ENCODE results near the gene ARHGEF11.

The ARHGEF11 gene

DNA sequence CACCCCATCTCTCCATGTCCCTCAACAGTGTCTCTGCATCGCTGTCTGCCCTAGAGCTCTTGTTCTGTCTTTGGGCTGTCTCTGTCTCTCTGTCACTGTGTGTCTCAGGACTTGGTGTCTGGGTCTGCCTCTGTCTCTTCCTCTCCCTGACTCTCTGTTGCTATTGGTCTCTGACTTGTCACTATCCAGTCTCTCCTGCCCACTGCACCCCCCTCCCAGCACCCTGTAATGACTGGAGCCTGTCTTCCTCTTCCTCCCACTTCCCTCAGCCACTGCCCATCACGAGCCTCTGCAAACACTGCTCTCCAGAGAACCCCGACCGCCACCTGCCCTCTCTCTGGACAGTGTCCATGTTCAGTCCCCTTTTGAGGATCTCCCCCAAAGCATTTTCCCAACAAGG is 139.9 kb downstream of the ARHGEF11 start:
- WGBS (ENCODE audit: insufficient coverage), result 67% methylated on average over 4 of the region's 4 CpGs
- H3K4me1 ChIP-seq (ENCODE audit: control extremely low read depth in 1 of 4, control insufficient read depth in 4 of 4, insufficient read depth in 4 of 4, low read length in 3 of 4), result peaks cover 0 to 45% (median 14%) of the 10 kb centered on the region in 4 experiments

DNA sequence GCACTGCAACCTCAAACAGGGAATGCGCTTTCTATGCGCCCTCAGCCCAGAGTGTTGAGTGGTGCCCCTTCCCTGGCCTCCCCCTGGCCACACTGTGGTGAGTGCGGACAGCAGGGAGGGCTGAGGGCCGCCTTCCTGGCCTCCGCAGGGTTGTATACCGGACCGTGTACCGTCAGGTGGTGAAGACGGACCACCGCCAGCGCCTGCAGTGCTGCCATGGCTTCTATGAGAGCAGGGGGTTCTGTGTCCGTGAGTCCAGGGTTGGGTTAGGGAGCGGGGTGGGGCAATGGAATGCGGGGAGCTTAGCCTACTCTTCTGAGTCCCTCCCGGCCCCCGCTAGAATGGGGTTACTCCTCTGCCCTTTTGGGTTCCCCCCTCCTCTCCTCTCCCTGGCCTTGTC is 140.4 kb downstream of the ARHGEF11 start:
- no peak overlapping the region for H3K27ac ChIP-seq (ENCODE audit: insufficient read depth in 1 of 2, low read depth in 1 of 2, low read length in 2 of 2, poor library complexity in 1 of 2, severe bottlenecking in 2 of 2)
- 90% methylated on average over 16 of the region's 16 CpGs for WGBS (ENCODE audit: insufficient coverage)

More for the DNA sequence above, 139.9 kb downstream of the ARHGEF11 start:
- ChIA-PET POLR2A (no interaction called here), CTCF (interaction anchor here (1.0 kb wide), 1 partner anchor 8 kb away, joined by 3 read pairs; no protein-coding TSS in a partner anchor)
- Histone ChIP-seq H3K4me3 (ENCODE audit: control insufficient read depth in 1 of 7, extremely low read depth in 1 of 7, insufficient read depth in 4 of 7, low read depth in 2 of 7, low read length in 6 of 7) (no peak overlapping the region), H3K27me3 (replicated peaks in 2 of 5; ENCODE audit: control insufficient read depth in 4 of 5, insufficient read depth in 5 of 5, low read length in 4 of 5) (no peaks in the 10 kb centered on the region), H3K27ac (ENCODE audit: insufficient read depth in 1 of 2, low read depth in 1 of 2, low read length in 2 of 2, poor library complexity in 1 of 2, severe bottlenecking in 2 of 2) (no peak overlapping the region), H3K36me3 (ENCODE audit: control insufficient read depth in 4 of 4, insufficient read depth in 4 of 4, low read length in 3 of 4) (peaks cover 0 to 42% (median 3%) of the 10 kb centered on the region in 4 experiments), H3K9me3 (ENCODE audit: control extremely low read depth in 1 of 5, control insufficient read depth in 4 of 5, insufficient read depth in 2 of 5, low read depth in 1 of 5, low read length in 4 of 5) (no peaks in the 10 kb centered on the region)
- DNase-seq, result no peak

DNA sequence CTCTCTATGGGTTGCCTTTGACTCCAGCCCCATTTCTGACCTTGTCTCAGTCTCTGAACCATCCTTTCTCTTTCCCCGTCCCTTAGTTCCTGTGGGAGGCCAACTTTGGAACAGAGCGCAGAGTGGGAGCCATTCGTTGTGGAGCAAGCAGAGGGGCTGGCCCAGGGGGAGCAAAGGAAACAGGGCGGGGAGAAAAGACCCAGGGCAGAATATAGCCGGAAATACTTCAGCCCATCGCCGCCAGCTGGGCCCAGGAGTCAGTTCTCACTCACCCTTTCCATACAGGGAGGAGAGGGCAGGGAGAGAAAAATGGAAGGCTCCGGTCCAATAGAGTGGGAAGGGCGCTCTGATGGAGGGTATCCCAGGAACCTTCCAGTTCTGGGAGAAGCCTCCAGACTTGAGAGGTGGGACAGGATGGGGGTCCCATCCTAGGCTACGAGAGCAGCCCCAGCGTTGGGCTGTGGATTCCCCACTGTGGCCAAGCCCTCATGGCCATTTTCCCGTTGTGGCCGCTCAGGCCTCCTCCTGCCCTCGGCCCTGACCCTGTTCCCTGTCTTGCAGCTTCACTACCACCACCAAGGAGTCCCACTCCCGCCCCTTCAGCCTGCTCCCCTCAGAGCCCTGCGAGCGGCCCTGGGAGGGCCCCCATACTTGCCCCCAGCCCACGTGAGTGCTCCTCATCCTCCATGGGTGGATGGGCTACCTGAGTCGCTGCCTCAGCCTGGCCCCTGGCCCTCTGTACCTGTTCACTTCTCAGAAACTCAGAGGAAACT is 141.2 kb downstream of the ARHGEF11 start:
- WGBS (ENCODE audit: insufficient coverage), result 95% methylated on average over 13 of the region's 19 CpGs
- POLR2A ChIA-PET, result no interaction called here
- Histone ChIP-seq H3K9me3 (ENCODE audit: control extremely low read depth in 1 of 5, control insufficient read depth in 4 of 5, insufficient read depth in 2 of 5, low read depth in 1 of 5, low read length in 4 of 5) (no peaks in the 10 kb centered on the region), H3K27ac (ENCODE audit: insufficient read depth in 1 of 2, low read depth in 1 of 2, low read length in 2 of 2, poor library complexity in 1 of 2, severe bottlenecking in 2 of 2) (no peak overlapping the region), H3K4me1 (ENCODE audit: control extremely low read depth in 1 of 4, control insufficient read depth in 4 of 4, insufficient read depth in 4 of 4, low read length in 3 of 4) (peaks cover 0 to 52% (median 26%) of the 10 kb centered on the region in 4 experiments), H3K27me3 (replicated peaks in 2 of 5; ENCODE audit: control insufficient read depth in 4 of 5, insufficient read depth in 5 of 5, low read length in 4 of 5) (no peaks in the 10 kb centered on the region), H3K36me3 (ENCODE audit: control insufficient read depth in 4 of 4, insufficient read depth in 4 of 4, low read length in 3 of 4) (peaks cover 0 to 39% (median 3%) of the 10 kb centered on the region in 4 experiments), H3K4me3 (ENCODE audit: control insufficient read depth in 1 of 7, extremely low read depth in 1 of 7, insufficient read depth in 4 of 7, low read depth in 2 of 7, low read length in 6 of 7) (no peak overlapping the region)
- no peak for DNase-seq
- CTCF ChIA-PET, result interaction anchor here (0.9 to 1.6 kb wide), 2 partner anchors 10 to 17 kb away, joined by 3 to 4 read pairs; partner anchors contain the start of gene LRRC71

More for the DNA sequence above, 140.4 kb downstream of the ARHGEF11 start:
- no peaks in the 10 kb centered on the region for H3K27me3 ChIP-seq (replicated peaks in 2 of 5; ENCODE audit: control insufficient read depth in 4 of 5, insufficient read depth in 5 of 5, low read length in 4 of 5)
- H3K4me1 ChIP-seq (ENCODE audit: control extremely low read depth in 1 of 4, control insufficient read depth in 4 of 4, insufficient read depth in 4 of 4, low read length in 3 of 4), result peaks cover 0 to 45% (median 18%) of the 10 kb centered on the region in 4 experiments
- DNase-seq, result no peak
- CTCF ChIA-PET, result interaction anchor here (1.0 to 1.6 kb wide), 2 partner anchors 9 to 16 kb away, joined by 3 read pairs; partner anchors contain the start of gene LRRC71
- H3K9me3 ChIP-seq (ENCODE audit: control extremely low read depth in 1 of 5, control insufficient read depth in 4 of 5, insufficient read depth in 2 of 5, low read depth in 1 of 5, low read length in 4 of 5), result no peaks in the 10 kb centered on the region
- H3K4me3 ChIP-seq (ENCODE audit: control insufficient read depth in 1 of 7, extremely low read depth in 1 of 7, insufficient read depth in 4 of 7, low read depth in 2 of 7, low read length in 6 of 7), result no peak overlapping the region
- H3K36me3 ChIP-seq (ENCODE audit: control insufficient read depth in 4 of 4, insufficient read depth in 4 of 4, low read length in 3 of 4), result peaks cover 0 to 42% (median 3%) of the 10 kb centered on the region in 4 experiments
- POLR2A ChIA-PET, result no interaction called here

DNA sequence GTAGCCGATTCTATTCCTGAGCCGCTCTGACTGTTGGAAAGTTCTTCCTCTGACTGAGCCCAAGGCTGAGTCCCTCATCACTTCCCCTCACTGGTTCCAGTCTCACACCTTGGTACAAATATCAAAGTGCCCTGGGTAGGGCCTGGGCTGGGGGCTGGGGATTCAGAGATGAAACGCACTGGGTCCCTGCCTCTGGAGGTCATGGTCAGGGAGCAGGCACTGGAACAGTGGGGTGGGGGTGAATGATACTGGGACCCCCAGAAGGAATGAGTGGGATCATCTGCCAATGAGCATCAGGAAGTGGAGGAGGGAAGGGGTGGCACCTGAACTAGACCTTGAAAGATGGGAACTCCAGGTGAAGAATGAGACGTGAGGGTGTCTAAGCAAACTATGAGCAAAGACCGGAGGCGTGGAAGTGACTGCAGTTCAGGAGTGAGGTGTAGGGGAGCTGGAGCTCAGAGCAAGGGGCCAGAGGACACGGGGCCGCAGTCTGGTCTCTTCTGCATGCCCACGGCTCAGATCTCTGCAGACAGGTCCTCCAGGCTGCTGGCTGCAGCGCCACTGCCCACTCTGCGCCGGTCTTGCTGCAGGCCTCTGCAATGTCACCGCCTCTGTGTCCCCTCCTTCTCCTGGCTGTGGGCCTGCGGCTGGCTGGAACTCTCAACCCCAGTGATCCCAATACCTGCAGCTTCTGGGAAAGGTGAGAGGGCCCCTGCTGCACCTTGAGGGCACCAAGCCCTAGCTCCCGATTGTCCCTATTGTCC is 142.0 kb downstream of the ARHGEF11 start:
- no peaks in the 10 kb centered on the region for H3K9me3 ChIP-seq (ENCODE audit: control extremely low read depth in 1 of 5, control insufficient read depth in 4 of 5, insufficient read depth in 2 of 5, low read depth in 1 of 5, low read length in 4 of 5)
- no peak overlapping the region for H3K27ac ChIP-seq (ENCODE audit: insufficient read depth in 1 of 2, low read depth in 1 of 2, low read length in 2 of 2, poor library complexity in 1 of 2, severe bottlenecking in 2 of 2)
- 96% methylated on average over 15 of the region's 15 CpGs for WGBS (ENCODE audit: insufficient coverage)
- no peaks in the 10 kb centered on the region for H3K27me3 ChIP-seq (replicated peaks in 2 of 5; ENCODE audit: control insufficient read depth in 4 of 5, insufficient read depth in 5 of 5, low read length in 4 of 5)
- DNase-seq, result no peak
- peaks cover 6 to 60% (median 35%) of the 10 kb centered on the region in 4 experiments for H3K4me1 ChIP-seq (ENCODE audit: control extremely low read depth in 1 of 4, control insufficient read depth in 4 of 4, insufficient read depth in 4 of 4, low read length in 3 of 4)
- POLR2A ChIA-PET, result no interaction called here
- CTCF ChIA-PET, result interaction anchor here (0.9 to 1.6 kb wide), 2 partner anchors 9 to 17 kb away, joined by 3 to 4 read pairs; partner anchors contain the start of gene LRRC71
- H3K4me3 ChIP-seq (ENCODE audit: control insufficient read depth in 1 of 7, extremely low read depth in 1 of 7, insufficient read depth in 4 of 7, low read depth in 2 of 7, low read length in 6 of 7), result no peak overlapping the region
- peaks cover 0 to 31% (median 3%) of the 10 kb centered on the region in 4 experiments for H3K36me3 ChIP-seq (ENCODE audit: control insufficient read depth in 4 of 4, insufficient read depth in 4 of 4, low read length in 3 of 4)

DNA sequence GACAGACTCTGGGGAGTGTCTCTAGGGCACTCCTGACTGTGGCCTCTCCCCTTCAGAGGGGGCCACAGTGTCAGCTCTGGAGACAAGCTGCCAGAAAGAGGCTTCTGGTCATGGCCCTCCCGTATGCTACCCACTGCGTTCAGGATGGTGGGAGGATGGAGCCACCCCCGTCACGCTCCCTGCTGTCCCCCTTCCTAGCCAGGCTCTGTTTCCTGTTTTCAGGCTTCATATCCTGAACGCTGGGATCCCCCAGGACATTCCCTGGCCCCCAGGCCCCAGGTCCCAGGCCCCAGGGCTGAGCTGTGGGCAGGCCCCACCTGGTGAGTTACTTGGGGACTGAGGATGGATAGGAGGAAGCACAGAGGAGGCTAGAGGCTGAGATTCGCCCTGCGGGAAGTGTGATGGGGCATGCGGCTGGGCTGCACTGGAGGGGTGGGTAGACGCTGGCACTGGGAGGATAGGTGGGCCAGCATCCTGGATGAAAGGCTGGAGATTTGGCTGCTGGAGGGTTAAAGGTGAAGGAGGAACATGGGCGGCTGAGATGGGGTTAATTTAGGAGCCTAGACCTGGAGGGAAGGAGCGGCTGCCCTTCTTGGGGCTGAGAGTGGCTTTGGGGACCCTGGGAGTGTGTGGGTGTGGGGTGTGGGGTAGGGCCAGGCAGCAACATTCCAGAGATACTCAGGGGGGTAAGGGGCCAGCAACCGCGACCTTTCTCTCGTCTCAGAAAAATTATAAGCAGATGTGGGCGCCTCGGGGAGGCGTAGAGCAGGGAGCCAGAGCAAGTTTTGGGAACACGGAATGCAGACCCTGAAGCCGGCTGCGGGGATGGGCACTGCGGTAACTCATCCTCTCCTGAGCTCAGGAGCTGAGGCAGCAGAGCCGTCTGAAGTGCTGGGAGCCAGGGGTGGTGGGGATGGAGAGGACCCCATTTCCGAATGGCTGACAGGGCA is 143.3 kb downstream of the ARHGEF11 start:
- H3K36me3 ChIP-seq (ENCODE audit: control insufficient read depth in 4 of 4, insufficient read depth in 4 of 4, low read length in 3 of 4), result peaks cover 0 to 24% (median 3%) of the 10 kb centered on the region in 4 experiments
- DNase-seq, result no peak
- POLR2A ChIA-PET, result interaction anchor here (0.6 kb wide), 1 partner anchor 9 kb away, joined by 3 read pairs; no protein-coding TSS in a partner anchor

DNA sequence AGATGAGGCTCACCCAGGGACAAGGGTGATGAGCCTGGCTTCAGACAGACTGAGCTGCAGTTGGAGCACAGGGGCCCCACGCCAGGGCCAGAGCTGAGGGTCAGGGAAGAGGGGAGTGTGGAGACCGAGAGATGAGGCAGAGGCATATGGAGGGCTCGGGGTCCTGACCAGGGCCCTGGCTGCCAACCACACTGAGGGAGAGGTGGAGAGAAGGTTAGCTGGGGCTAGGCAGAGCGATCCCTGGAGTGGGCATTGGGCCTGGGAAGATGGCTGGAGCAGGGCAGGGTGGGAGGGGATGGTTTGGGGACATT is 144.0 kb downstream of the ARHGEF11 start:
- POLR2A ChIA-PET, result interaction anchor here (0.6 kb wide), 1 partner anchor 10 kb away, joined by 3 read pairs; no protein-coding TSS in a partner anchor
- H3K4me1 ChIP-seq (ENCODE audit: control extremely low read depth in 1 of 4, control insufficient read depth in 4 of 4, insufficient read depth in 4 of 4, low read length in 3 of 4), result peaks cover 11 to 67% (median 48%) of the 10 kb centered on the region in 4 experiments

More for the DNA sequence above, 143.3 kb downstream of the ARHGEF11 start:
- Histone ChIP-seq H3K4me1 (ENCODE audit: control extremely low read depth in 1 of 4, control insufficient read depth in 4 of 4, insufficient read depth in 4 of 4, low read length in 3 of 4) (peaks cover 7 to 67% (median 45%) of the 10 kb centered on the region in 4 experiments), H3K27me3 (replicated peaks in 2 of 5; ENCODE audit: control insufficient read depth in 4 of 5, insufficient read depth in 5 of 5, low read length in 4 of 5) (no peaks in the 10 kb centered on the region), H3K27ac (ENCODE audit: insufficient read depth in 1 of 2, low read depth in 1 of 2, low read length in 2 of 2, poor library complexity in 1 of 2, severe bottlenecking in 2 of 2) (no peak overlapping the region), H3K9me3 (ENCODE audit: control extremely low read depth in 1 of 5, control insufficient read depth in 4 of 5, insufficient read depth in 2 of 5, low read depth in 1 of 5, low read length in 4 of 5) (no peaks in the 10 kb centered on the region), H3K4me3 (ENCODE audit: control insufficient read depth in 1 of 7, extremely low read depth in 1 of 7, insufficient read depth in 4 of 7, low read depth in 2 of 7, low read length in 6 of 7) (no peak overlapping the region)
- WGBS (ENCODE audit: insufficient coverage), result 91% methylated on average over 21 of the region's 23 CpGs
- CTCF ChIA-PET, result interaction anchor here (1.1 to 9.2 kb wide), 4 partner anchors 9 to 176 kb away, joined by 3 to 122 read pairs (median 4); partner anchors contain the start of gene LRRC71

More for the DNA sequence above, 144.0 kb downstream of the ARHGEF11 start:
- Histone ChIP-seq H3K9me3 (ENCODE audit: control extremely low read depth in 1 of 5, control insufficient read depth in 4 of 5, insufficient read depth in 2 of 5, low read depth in 1 of 5, low read length in 4 of 5) (no peaks in the 10 kb centered on the region), H3K27me3 (replicated peaks in 2 of 5; ENCODE audit: control insufficient read depth in 4 of 5, insufficient read depth in 5 of 5, low read length in 4 of 5) (no peaks in the 10 kb centered on the region), H3K27ac (ENCODE audit: insufficient read depth in 1 of 2, low read depth in 1 of 2, low read length in 2 of 2, poor library complexity in 1 of 2, severe bottlenecking in 2 of 2) (no peak overlapping the region), H3K4me3 (ENCODE audit: control insufficient read depth in 1 of 7, extremely low read depth in 1 of 7, insufficient read depth in 4 of 7, low read depth in 2 of 7, low read length in 6 of 7) (no peak overlapping the region), H3K36me3 (ENCODE audit: control insufficient read depth in 4 of 4, insufficient read depth in 4 of 4, low read length in 3 of 4) (peaks cover 0 to 18% (median 3%) of the 10 kb centered on the region in 4 experiments)
- CTCF ChIA-PET, result interaction anchor here (1.1 to 9.2 kb wide), 5 partner anchors 9 to 176 kb away, joined by 3 to 122 read pairs (median 4); partner anchors contain the start of gene LRRC71
- DNase-seq, result no peak
- 100% methylated on average over 3 of the region's 4 CpGs for WGBS (ENCODE audit: insufficient coverage)

Data from common myeloid progenitor, CD34-positive (primary cell).